IPS DF 19.7 (cell line): ENCODE measurements around the gene ATP4B.

Experiments used
- DNase-seq: peaks from one replicate; pipeline ENCODE4 v3.0.0-alpha.2; 2013; ENCODE audit warnings: low read depth, low spot score

The ATP4B gene

GRCh38 chr13:113607889-113608635 is 49.9 kb downstream of the ATP4B start:
- DNase-seq = no peak

GRCh38 chr13:113607056-113607888 is 50.7 kb downstream of the ATP4B start:
- DNase-seq = no peak

- DNase-seq = no peak
These were observed 52.0 kb downstream of the ATP4B start for GRCh38 chr13:113605866-113606438.

- no peak for DNase-seq
These were observed 52.5 kb downstream of the ATP4B start for GRCh38 chr13:113605461-113605860.

GRCh38 chr13:113604186-113604585 is 53.8 kb downstream of the ATP4B start:
- DNase-seq = no peak

GRCh38 chr13:113603116-113603710 is 54.8 kb downstream of the ATP4B start:
- DNase-seq = no peak

GRCh38 chr13:113602291-113602988 is 55.6 kb downstream of the ATP4B start:
- DNase-seq = no peak

GRCh38 chr13:113601166-113602070 is 56.6 kb downstream of the ATP4B start:
- no peak for DNase-seq

- DNase-seq = no peak
These were observed 58.6 kb downstream of the ATP4B start for GRCh38 chr13:113599391-113599790.
